ENCODE results near the gene NTHL1. TPM values are rescaled to one million over a fixed set of nuclear protein-coding genes. Genes with fewer than 3 reads are reported as not detected.

Gene NTHL1
- total RNA-seq, 1 experiment from 2014 or later: 35.6 TPM

DNA sequence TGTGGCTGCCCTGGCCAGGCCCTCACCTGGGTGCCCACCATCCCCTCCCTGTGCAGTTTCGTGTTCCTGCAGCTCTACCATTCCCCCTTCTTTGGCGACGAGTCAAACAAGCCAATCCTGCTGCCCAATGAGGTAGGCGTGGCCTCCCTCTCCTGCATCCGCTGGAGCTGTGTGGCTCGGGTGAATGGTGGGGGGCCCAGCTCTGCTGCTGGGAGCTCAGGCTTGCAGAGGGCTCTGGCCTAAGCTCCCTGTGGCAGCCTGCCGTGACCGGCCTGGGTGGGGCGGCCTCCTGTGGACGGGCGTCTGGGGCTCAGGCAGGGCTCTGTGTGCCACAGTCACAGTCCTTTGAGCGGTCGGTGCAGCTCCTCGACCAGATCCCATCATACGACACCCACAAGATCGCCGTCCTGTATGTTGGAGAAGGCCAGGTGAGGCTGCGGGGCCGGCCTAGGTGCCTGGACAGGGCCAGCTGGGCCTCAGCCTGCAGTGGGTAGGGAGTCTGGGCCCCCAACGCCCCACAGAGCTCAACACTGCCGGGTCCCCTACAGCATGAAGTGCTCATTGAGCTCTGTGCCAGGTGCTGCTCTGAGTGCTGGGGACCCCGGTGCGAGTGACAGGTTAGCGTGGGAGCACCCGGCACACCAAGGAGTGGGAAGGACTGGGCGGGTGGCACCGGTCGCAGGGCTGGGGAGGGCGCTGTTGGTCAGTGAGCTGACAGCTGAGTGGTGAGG, 37.4 kb upstream of the NTHL1 start:
- no peak for DNase-seq (ENCODE audit: low read depth)

DNA sequence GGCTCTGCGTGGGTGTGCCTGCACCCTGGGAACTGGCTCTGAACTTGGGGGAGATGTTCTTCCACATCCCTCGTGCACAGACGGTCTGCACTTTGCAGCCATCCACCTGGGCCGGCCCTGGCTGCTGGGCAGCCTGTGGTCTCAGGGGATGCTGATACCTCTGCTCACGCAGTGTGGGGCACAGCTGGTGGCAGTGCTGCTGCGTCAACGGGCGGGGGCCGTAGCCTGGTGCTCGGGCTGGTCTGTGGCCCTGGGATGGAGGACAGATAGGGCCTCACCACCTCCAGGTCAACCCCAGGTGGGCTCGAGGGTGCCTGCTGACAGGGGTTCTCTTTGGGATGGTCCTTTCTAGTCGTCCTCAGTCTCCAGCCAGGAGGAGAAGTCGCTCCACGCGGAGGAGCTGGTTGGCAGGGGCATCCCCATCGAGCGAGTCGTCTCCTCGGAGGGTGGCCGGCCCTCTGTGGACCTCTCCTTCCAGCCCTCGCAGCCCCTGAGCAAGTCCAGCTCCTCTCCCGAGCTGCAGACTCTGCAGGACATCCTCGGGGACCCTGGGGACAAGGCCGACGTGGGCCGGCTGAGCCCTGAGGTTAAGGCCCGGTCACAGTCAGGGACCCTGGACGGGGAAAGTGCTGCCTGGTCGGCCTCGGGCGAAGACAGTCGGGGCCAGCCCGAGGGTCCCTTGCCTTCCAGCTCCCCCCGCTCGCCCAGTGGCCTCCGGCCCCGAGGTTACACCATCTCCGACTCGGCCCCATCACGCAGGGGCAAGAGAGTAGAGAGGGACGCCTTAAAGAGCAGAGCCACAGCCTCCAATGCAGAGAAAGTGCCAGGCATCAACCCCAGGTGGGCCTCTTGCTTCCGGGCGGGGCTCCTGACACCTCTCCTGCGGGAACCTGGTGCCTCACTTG, 36.5 kb upstream of the NTHL1 start:
- no peak for DNase-seq (ENCODE audit: low read depth)

DNA sequence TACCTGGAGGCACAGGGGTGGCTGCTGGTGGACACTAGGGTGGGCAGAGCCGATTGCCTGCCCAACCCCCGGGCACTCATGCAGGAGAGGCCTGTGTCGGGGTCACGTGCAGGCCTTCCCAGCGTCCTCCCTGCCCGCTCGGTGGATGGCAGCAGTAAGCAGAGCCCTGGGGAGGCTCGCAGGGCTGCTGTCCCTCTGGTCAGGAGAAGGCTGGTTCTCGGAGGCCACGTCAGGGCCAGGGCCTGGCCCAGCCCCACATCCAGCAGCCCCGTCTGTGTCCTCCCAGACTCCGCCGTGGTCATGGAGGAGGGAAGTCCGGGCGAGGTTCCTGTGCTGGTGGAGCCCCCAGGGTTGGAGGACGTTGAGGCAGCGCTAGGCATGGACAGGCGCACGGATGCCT, 35.8 kb upstream of the NTHL1 start:
- DNase-seq (ENCODE audit: low read depth): no peak

DNA sequence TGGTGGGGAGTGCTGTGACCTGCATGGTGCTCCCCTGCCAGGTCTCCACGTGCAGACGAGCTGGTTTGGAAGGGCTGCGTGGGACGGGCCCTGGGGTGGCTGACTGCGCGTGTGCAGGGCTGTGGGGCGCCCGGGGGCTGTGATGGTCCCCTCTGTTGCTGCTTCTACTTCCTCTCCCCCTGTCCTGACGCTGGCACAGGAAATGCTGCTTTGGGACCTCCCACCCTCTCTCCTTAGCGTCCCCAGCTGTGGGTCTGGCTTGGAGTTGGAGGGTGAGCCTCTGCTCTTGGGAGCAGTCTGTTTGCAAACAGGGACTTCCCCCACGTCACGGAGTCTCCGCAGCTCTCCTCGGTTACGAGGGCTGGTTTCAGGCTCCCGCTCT, 35.3 kb upstream of the NTHL1 start:
- DNase-seq (ENCODE audit: low read depth): no peak

DNA sequence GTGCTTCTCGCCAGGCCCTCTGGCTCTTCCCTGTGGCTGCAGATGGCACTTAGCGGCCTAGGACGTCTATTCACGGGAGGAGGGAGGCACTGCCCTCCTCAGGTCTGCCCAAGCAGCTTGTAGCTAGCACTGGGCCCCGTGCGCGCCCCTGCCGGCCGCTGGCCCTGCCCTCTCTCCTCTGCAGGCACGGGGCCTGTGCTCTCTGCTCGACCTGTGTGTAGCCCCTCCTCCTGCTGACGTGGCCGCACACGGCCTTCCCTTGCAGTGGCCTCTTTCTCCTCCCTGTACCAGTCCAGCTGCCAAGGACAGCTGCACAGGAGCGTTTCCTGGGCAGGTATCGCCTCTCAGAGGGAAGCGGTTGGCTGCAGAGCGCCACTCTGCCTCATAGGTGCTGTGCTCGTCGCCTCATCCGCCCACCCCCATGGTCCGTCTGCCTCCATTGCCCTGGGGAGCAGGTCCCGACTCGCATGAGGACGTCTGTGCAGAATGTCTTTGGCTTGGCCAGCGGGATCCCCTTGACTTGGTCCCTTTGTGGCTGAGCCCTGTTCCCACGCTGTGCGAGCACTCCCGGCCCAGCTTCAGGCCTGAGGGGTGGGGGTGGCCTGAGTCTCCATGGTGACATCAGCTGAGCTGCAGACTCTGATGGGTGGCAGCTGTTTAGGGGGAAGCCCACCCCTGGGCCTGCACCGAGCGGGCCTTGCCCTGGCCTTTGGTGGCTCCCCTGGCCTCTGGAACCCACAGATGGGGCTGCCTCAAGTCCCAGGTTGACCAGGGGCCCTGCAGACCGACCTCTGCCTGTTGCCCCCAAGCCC, 34.7 kb upstream of the NTHL1 start:
- no peak for DNase-seq (ENCODE audit: low read depth)

DNA sequence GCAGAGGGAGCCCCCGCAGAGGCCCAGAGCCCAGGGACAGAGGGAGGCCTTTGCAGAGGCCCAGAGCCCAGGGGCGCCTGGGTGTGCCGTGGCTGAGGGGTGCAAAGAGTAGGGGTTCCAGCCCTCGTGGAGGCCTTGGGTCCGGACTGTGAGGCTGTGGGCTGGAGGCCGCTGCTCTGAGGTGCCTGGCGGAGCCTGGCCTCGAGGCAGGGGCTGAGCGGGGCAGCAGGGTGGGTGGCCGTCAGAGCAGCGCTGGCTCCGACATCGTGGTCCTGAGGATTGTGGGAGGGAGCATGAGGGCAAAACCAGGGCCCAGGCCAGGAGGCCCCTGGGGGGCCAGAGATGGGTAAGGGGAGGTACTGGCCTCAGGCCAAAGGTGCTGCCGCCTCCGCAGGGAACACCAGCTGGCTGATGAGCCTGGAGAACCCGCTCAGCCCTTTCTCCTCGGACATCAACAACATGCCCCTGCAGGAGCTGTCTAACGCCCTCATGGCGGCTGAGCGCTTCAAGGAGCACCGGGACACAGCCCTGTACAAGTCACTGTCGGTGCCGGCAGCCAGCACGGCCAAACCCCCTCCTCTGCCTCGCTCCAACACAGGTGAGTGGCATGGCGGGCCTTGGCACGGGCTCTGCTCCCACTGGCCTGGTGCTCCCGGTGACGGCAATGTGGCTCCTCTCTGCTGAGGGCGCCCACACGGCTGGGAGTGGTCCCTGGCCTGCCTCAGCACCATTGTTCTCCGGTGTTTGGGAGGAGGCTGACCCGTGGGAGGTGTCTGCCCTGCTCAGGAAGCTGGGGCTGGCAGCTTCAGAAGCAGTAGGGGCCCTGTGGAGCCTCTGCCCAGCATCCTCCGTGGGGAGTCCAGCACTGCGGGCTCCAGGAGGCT, 33.8 kb upstream of the NTHL1 start:
- no peak for DNase-seq (ENCODE audit: low read depth)

DNA sequence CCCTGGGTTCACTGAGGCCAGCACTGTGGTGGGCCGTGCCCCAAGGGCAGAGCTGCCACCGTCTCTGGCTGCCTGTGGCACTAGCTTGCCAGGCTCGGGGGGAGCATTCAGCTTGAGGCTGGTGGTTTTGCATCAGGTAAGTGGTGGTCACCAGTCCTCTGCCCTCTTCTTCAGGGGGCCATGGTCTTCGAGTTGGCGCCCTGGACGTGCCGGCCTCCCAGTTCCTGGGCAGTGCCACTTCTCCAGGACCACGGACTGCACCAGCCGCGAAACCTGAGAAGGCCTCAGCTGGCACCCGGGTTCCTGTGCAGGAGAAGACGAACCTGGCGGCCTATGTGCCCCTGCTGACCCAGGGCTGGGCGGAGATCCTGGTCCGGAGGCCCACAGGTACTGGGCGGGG, 32.4 kb upstream of the NTHL1 start:
- no peak for DNase-seq (ENCODE audit: low read depth)

DNA sequence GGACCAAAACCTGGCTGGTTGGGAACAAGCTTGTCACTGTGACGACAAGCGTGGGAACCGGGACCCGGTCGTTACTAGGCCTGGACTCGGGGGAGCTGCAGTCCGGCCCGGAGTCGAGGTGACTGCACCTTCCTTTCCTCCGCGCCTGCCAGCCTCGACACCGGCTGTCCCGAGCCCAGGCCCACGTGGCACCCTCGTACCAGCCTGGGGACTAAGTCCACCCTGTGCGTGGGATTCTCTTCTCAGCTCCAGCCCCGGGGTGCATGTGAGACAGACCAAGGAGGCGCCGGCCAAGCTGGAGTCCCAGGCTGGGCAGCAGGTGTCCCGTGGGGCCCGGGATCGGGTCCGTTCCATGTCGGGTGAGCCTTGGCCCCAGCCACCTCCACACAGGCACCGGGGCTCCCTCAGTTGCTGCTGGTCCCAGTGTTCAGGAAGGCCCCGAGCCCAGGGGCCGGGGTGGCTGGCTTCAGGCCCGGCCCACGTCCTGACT, 31.7 kb upstream of the NTHL1 start:
- DNase-seq (ENCODE audit: low read depth): no peak

DNA sequence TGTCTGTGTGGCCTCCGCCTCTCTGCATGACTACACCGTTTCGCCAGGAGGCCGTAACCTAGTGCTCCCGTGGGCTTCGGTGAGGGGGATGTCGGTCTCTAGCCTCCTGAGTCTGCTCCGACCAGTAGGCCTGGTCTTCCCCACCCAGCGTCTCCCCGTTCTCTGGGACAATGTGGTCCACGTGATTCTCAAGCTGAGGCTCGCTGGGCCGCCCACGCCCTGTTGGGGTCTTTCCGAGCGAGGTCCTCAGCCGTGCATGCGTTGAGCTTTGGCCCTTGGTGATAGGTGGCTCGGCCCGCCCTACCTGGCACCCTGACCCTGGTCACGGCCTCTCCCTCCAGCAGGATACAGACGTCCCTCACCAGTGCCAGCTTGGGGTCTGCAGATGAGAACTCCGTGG, 31.1 kb upstream of the NTHL1 start:
- no peak for DNase-seq (ENCODE audit: low read depth)

DNA sequence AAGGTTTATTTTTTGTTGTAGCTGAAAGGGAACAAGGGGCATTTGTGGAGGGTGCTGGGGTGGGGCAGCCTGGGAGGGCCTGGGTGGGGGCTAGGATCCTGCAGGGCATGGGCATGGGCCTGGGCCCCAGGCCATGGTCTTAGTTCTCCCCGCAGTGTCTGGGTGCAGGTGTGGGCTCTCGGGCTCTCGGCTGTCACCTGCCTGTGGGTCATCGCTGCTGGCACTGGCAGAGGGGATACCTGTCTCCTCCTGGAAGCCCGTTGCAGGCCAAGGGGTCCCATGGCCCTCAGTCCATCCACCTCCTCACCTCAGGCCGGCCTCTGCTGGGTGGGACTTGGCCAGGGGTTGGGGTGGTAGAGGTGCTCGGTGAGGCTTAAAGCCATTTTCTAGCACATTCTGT, 30.5 kb upstream of the NTHL1 start:
- DNase-seq (ENCODE audit: low read depth): no peak

DNA sequence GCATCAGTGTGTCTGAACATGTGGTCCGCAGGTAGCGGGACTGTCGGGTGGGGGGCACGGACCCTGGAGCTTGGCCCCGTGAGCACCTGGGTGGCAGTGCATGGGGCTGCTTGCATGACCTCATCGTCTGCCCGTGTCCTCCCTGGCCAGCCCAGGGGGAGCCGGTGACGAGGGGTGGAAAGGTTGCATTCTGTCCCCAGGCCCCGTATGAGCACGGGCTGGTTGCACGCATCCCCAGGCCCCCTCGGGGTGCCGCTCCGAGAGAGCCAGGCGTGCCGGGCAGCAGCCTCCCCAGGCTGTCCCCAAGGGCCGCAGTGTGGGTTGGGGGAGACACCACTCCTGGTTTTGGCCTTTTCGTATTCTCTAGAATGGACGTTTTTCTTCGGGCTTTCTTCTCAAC, 30.1 kb upstream of the NTHL1 start:
- DNase-seq (ENCODE audit: low read depth): no peak

DNA sequence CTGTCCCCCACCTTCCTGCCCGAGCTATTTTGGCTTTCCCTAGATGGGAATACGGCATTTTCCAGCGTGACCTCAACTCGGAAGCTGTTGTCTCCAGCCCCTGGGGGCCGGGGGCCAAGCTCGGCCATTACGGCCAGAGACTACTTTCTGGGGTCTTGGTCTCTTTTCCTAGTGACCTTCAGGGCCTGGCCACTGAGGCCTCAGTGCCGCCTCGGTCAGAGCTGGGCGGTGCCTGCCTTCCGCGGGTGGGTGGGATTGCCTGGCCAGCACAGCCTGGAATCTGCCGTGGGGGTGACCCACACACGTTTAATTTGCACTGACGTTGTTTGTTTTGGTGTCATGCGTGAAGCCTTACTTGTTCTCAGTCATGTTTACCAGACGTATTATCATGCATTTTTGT, 29.4 kb upstream of the NTHL1 start:
- DNase-seq (ENCODE audit: low read depth): no peak

DNA sequence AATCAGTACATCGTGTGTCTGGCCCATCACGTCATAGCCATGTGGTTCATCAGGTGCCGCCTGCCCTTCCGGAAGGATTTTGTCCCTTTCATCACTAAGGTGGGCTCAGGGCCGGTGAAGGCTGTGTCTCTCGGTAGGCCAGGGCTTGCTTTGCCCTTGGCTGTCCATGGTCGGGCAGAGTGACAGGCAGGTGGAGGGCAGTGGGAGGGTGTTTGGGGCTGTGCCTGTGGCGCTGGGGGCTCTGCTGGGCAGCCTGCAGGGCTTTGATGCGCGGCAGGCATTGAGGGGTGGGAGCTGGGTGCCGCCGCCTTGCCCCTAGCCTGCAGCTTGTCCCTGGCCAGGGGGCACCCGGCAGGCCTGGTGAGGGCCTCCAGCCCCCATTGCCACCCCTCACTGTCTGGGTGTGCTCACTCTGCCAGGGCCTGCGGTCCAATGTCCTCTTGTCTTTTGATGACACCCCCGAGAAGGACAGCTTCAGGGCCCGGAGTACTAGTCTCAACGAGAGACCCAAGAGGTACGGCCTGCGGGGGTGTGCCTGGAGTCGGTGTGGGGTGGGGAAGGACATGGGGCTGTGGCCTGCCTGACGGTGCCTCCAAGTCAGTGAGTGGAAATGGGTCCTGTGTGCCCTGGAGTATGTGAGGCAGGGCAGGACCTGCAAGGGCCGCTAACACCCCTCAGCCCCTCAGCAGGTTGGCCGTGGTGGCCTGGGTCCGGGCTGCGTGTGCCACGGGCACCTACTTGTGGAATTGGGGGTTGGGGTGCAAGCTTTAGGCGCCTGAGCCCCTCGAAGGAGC, 28.6 kb upstream of the NTHL1 start:
- DNase-seq (ENCODE audit: low read depth): no peak

DNA sequence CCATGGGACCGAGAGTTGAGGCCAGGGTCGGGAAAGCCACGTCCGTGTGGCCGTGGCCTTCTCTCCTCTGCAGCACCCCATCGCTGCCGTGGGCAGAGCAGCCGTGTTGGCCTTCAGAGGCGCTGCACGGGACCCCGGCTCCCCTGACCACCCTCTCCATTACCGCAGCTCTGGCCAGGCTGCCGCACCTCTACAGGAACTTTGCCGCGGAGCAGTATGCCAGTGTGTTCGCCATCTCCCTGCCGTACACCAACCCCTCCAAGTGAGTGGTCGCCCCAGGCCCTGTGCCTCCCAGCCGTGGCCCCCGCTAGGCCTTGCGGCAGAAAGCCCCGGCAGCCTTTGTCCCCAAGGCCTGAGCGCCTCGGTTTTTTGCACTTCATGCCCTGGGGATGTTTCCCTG, 28.0 kb upstream of the NTHL1 start:
- no peak for DNase-seq (ENCODE audit: low read depth)

DNA sequence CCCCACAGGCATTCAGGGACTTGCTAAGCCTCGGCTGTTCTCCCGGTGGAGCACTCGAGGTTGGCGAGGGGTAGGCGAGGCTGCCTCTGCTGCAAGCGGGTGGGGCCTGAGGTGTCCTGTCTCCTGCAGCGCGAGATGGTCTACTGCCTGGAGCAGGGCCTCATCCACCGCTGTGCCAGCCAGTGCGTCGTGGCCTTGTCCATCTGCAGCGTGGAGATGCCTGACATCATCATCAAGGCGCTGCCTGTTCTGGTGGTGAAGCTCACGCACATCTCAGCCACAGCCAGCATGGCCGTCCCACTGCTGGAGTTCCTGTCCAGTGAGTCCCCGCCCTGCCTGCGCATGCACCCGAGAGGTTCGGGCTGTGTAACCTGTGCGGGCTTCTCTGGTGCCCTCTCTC, 26.4 kb upstream of the NTHL1 start:
- no peak for DNase-seq (ENCODE audit: low read depth)

DNA sequence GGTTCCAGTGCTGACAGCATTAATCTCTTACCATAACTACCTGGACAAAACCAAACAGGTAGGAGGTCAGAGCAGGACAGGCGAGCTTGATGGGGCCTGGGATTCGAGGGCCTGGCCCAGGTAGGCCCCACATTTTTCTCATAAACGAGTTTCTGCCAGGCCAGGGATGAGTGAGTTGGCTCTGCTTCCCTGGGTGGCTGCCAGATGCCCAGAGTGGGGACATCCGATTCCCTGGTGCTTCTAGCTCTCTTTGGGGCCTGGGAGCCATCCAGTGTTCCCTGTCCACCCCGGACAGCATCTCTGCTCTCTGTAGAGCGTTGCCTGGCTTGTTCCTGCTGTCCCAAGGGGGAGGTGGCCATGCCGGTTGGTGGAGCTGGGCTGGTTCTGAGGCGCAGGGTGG, 25.3 kb upstream of the NTHL1 start:
- DNase-seq (ENCODE audit: low read depth): no peak

DNA sequence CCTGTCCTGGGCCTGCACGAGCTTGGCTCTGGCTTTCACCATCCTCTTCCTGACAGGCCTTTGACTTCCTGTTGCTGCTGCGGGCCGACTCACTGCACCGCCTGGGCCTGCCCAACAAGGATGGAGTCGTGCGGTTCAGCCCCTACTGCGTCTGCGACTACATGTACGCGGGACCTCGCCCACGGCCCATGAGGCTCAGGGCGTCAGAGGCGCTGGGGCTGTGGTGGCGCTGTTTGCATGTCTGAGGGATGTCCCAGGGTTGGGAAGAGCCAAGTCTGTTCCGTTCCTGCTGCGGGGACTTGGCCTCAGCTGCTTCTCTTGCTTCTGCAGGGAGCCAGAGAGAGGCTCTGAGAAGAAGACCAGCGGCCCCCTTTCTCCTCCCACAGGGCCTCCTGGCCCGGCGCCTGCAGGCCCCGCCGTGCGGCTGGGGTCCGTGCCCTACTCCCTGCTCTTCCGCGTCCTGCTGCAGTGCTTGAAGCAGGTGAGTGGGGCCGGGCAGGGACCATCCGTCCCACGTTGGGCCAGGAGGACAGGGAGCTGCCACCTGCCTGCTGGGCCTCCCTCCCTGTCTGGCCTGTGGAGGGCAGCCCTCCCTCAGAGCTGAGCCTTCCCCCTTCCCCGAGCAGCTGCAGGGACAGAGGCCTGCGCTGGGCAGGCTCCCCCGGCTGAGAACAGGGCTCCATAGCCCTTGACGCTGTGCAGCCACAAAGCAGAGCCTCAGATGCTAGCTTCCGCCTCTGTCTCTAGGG, 24.0 kb upstream of the NTHL1 start:
- DNase-seq (ENCODE audit: low read depth): no peak

DNA sequence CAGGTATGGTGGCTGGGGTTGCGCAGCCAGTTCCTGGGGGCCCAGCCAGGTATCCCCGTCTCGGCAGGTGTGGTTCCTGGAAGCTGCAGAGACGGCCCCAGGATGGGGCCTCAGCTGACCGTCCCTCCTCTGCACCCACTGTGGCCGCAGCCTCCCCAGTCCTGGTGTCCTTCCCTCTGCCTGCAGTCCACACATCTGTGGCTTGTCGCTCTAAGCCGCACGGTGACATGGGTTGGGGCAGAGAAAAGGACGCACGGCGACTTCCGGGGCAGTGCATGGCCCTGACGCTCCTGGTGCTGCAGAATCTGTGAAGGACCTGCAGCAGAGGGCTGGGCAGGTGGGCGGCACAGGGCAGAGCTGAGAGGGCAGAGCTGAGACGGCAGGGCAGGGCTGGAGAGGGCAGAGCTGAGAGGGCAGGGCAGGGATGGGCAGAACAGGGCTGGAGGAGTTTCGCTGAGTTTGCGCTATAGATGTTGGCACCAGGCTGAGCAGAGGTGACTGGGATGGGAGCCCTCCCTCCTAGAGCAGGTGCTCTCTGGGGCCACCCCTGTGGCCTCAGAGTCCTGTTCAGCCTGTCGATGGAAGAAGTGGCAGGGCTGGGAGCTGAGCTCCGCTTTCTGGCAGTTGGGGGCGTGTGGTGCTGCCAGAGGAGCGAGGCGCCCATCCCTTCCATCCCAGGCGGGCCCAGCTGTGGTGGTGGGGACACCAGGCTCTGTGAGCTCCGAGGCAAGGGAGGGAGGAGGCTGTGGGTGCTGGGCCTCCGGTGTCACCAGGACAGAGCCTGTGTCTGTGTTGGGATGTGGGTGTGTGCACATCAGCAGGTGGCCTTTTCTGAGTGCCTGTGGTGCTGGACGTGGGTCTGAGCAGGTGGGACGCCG, 23.2 kb upstream of the NTHL1 start:
- DNase-seq (ENCODE audit: low read depth): no peak

DNA sequence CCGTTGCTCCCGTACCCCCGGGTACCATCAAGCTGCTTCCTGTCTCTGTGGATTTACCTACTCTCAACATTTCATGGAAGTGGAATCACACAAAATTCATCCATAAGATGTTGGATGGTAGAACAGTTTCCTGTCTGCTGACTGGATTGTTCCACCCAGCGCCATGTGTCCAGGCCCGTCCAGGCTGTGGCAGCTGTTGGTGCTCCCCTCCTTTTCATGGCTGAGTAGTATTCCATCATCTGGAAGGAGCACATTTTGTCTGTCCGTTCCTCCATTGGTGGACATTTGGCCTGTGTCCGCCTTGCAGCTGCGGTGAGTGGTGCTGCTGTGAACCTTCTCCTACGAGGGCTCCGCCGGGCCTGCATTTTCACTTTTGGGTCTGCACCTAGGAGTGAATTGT, 18.5 kb upstream of the NTHL1 start:
- no peak for DNase-seq (ENCODE audit: low read depth)
